Duodenal mucosa (tissue), 2 donors: Measurements from ENCODE around the gene CASTOR2.
"Not testable (repeated sequence)": the region's sequence is repeated elsewhere in the genome, so short reads cannot be mapped to it uniquely, and the experiment has no call there.

ENCODE experiments used
- H3K27ac ChIP-seq: one replicate; pipeline ENCODE4 v1.7.0; 2013; ENCODE audit warnings: low read depth, low read length
- H3K27me3 ChIP-seq, 2 donors: one replicate each; pipeline ENCODE4 v1.7.0; 2013; ENCODE audit warnings: low read length in 2 of 2, control low read depth in 1 of 2; ENCODE audit not compliant: insufficient read depth in 2 of 2, control insufficient read depth in 1 of 2
- H3K36me3 ChIP-seq, 2 donors: one replicate each; pipeline ENCODE4 v1.7.0; 2013; ENCODE audit warnings: low read length in 2 of 2, control low read depth in 1 of 2; ENCODE audit not compliant: insufficient read depth in 2 of 2, control insufficient read depth in 1 of 2
- H3K4me1 ChIP-seq, 2 donors: one replicate each; pipeline ENCODE4 v1.7.0; 2013; ENCODE audit warnings: low read length in 2 of 2, control low read depth in 1 of 2; ENCODE audit not compliant: insufficient read depth in 2 of 2, control insufficient read depth in 1 of 2
- H3K4me3 ChIP-seq, 2 donors: one replicate each; pipeline ENCODE4 v1.7.0; 2013; ENCODE audit warnings: low read length in 2 of 2, low read depth in 1 of 2
- H3K9ac ChIP-seq, 2 donors: one replicate each; pipeline ENCODE4 v1.7.0; 2013; ENCODE audit warnings: low read length in 2 of 2, low read depth in 1 of 2
- H3K9me3 ChIP-seq, 2 donors: one replicate each; pipeline ENCODE4 v1.7.0; 2013; ENCODE audit warnings: low read length in 2 of 2, control low read depth in 1 of 2; ENCODE audit not compliant: control insufficient read depth in 1 of 2

Gene CASTOR2

GRCh38 chr7:75074262-75074641 is 109.7 kb downstream of the CASTOR2 start:
- H3K27ac ChIP-seq, H3K4me1 ChIP-seq, H3K36me3 ChIP-seq, H3K27me3 ChIP-seq, H3K9me3 ChIP-seq: not testable (repeated sequence)
- Histone ChIP-seq H3K9ac (peak overlapping the region in 1 of 2 donors; percentile 87), H3K4me3 (peak overlapping the region; percentile 91 to 94)
